ENCODE measurements around the gene ITGB7.
"Not testable (repeated sequence)": the region's sequence is repeated elsewhere in the genome, so short reads cannot be mapped to it uniquely, and the experiment has no call there.

Gene ITGB7

DNA sequence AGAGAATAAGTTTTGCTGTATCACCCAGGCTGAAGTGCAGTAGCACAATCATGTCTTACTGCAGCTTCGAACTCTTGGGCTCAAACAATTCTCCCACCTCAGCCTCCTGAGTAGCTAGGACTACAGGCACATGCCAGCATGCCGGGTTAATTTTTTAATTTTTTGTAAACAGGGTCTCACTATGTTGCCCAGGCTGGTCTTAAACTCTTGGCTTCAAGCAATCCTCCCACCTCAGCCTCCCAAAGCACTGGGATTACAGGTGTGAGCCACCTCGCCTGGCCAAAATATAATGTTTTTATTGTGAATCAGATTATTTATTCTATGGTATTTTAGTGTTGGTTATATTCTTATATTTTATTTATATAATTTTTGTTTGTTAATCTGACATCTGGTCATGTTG, 30.3 kb downstream of the ITGB7 start:
- no peak for FAIRE-seq

DNA sequence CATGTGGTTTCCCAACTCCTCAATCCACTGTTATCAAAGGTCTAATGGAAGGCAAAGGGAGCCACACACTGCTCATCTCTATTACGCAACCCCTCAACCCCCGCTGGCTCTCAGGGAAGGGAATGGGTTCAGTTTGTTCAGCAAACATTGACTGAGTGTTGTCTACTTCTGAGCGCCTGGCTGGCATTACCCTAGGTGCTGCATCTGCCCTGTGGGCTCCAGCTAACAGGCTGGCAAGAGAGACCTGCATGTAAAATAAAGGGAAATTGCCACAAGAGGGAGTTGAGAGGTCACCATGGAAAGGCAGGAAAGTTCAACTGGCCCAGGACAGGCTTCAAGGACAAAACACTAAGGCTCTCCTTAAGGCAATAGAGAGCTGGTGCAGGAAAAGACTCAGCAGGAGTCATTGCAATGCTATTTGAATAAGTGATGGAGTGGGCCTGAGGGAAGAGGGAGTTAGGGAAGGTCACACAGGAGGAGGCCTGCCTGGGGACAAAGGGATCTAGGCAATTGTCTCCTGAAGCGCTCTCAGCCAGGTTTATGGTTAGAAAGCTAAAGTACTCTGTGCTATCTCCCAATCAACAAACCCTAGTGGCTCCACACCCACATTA, 32.1 kb downstream of the ITGB7 start:
- FAIRE-seq: no peak

DNA sequence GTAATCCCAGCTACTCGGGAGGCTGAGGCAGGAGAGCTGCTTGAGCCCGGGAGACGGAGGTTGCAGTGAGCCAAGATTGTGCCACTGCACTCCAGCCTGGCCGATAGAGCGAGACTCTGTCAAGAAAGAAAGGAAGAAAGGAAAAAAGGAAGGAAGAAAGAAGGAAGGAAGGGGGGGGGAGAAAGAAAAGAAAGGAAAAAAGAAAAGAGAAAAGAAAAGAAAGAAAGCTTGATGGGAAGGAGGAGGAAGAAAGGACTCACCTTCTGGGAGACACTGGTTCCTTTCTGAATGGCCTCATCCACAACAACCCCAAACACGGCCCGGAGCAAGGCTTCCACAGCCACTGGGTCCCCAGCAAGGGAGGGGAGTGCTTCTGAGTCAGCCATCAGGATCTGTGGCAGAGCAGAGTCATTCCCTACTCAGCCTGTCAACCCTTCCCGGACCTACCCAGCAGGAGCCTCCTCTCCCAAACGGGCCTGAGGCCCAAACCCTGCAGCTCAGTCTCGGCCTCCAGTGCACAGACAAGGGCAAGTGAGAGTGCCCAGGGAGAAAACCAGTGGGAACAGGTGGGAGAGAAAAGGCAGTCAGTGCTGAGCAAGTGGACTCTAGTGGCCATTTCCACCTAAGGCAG, 33.9 kb downstream of the ITGB7 start:
- no peak for FAIRE-seq

DNA sequence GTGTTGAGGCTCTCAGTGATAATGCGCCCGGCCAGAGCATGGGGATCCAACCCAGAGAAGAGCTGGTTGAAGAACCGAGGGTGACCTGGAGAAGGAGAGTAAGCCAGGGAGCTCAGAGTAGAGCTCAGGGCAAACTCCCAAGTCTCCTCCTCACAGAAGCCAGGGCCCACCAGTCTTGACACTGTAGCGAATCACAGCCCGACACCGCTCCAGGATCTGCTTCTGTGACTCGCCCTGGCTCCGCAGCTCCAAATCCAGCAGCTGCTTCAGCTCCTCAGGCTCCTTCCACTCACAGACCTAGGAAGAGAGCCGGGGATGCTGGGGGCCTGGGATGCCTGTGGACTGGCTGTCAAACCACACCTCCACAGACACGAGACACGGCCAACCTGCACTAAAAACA, 34.7 kb downstream of the ITGB7 start:
- no peak for FAIRE-seq

DNA sequence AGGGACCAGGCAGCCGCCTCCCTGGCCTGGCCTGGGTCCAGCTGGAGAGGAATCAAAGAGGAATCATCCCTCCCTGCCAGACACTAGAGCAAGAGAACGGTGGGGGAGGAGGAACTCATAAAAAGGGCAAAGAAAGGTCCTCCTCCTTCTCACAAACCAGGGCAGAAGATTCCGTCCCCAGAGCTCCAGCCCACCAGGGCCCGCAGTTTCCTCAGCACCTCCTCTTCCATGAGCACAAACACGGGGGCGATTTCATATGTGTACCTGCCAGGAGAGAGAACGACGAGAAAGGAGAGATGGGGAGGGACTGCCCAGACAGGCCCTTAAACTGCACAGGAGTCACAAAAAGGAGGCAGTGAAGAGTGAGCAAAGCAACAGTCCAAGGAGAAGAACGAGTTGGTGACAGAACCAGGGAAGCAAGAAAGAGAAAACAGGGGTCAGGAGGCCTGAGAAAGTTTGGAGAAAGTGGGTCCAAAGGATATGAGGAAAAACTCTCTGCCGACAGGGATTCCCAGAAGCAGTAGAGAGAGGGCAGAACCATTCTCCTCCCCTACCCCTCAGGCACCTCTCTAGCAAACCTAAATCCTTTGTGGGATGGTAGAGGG, 35.2 kb downstream of the ITGB7 start:
- FAIRE-seq: no peak

DNA sequence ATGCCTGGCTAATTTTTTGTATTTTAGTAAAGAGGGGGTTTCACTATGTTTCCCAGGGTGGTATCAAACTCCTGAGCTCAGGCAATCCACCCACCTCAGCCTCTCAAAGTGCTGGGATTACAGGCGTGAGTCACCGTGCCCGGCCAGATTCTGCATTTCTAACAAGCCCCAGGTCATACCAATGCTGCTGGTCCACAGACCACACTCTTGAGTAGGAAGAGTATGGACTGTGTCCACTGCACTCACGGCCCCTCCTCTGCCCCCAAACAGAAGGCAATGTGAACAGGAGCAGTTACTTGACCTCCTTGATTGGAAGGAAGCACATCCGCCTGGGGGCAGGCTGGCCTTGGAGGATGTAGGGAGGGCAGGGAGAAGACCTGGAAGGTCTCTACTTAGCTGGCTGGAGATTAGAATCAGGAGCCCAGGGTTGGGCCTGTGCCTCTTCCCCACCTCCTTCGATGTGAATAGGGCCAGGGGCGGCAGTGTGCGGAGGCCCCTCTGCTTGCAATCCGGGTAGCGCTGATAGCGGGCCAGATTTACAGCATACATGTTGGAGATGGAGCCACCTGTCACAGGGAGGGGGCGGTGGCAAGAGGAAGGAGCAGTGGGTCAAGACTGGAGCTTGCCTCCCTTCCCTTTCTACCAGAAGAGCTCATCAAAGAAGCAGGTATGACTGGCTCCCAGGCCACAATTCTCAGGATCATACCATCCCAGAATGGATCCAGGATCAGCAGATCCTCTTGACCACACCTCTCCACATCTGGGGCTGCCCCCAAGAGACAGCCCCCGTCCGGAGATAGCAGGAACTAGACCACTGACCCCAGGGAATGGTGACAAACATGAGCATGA, 36.0 kb downstream of the ITGB7 start:
- no peak for FAIRE-seq

DNA sequence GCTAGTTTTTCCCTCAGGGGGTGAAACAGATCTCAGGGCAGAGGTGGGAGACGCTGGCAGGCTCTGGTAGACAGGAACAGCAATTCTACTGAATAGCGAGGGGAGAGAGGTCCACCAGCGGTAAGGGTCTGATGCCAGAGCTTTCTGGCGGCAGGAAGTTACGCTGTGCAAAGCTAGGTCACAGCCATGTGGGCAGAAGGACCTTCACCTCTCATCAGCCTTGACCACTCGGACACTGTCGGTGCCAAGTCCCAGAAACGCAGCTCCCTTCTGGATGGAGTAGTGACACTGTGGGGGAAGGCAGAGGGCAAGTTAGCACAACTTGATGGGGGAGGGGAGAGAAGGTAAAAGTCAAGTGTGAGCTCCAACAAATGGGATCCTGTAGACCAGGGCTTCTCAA, 36.8 kb downstream of the ITGB7 start:
- no peak for FAIRE-seq

DNA sequence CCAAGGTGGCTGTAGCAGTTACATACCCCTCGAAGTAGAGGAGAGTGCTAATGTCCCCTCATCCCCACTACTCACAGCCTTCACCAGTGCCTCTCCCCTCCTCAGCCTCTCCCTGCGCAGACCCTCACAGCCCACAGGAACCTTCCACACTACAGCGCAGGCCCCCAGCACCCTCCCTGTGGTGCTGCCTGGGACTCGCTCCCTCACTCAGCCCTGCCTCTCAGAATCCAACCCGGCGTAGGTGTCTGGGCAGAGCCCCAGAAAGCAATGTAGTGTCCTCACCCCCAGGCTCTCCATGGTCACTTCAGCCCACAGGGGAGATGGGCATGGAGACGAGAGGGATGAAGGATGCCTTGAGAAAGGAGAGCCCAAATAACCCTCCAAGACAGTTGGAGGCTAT, 37.4 kb downstream of the ITGB7 start:
- no peak for FAIRE-seq

DNA sequence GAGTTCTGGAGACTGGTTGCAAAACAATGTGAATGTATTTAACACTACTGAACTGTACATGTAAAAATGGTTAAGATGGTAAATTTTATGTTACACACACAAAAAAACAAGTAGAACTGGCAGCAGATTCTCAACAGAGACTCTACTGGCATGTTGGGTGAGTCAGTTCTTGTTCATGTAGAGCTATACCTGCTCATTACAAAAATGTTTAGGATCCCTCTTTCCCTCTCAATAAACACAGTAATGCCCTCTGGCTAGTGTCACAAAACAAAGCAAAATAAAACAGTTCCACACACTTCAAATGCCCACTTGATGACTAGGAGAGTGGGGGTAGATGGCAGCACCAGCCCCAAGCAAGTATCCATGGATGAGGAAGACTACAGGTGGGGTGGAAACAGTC, 40.2 kb downstream of the ITGB7 start:
- FAIRE-seq: no peak

DNA sequence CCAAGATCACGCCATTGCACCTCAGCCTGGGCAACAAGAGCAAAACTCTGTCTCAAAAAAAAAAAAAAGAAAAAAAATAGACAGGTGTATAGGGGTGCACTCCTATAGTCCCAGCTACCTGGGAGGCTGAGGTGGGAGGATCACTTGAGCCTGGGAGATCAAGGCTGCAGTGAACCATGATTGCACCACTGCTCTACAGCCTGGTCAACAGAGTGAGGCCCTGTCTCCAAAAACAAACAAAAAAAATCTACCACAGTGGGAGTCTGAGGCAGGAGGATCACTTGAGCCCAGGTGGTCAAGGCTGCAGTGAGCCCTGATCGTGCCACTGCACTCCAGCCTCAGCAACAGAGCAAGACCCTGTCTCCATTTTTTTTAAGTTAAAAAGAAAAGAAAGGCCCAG, 44.0 kb downstream of the ITGB7 start:
- FAIRE-seq: not testable (repeated sequence)

DNA sequence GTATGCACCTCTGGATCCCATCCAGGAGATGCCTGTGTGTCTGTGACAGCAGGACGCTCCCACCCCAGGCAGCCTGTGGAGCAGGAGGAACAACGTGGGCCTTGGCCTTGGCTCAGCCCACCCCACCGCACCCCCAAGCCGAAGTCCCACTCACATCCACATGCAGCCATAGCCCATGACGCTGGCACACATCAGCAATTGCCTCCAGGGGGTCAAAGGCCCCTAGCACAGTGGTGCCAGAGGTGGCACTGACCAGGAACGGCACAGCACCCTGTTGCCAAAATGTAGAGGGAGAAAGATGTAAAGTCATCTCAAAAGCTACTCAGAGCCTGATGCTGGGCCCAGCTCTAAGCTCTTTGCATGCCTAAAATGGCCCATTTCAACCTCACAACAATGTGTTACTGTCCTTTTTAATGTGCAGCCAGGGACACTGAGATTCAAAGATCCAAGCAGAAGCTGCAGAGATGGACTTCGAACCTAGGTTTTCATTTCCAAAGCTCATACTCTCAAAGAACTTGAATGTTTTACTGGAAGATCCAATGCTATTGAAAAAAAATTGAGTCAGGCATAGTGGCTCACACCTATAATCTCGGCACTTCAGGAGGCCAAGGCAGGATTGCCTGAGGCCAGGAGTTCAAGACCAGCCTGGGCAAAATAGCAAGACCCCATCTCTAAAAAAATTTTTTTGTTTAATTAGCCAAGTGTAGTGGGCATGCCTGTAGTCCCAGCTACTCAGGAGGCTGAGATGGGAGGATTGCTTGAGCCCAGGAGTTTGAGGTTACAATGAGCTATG, 45.7 kb downstream of the ITGB7 start:
- FAIRE-seq: no peak

DNA sequence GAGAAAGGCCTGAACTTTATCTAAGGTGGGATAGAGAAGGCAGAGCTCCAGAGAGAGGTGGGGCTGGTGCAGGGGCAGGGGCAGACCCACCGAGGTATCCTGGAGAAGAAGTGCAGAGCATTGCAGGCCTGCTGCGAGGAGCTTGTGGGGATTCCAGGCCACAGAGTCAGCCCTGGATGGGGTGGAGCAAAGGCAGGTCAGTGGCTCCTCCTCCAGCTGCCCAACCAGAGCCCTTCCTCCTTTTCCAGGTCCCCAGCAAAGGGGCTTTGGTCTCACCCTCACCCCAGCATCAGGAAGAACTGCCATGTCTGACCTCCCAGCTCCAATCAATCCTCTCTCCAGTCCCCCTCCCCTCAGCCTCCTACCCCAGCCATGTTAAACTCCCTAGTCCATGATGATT, 46.4 kb downstream of the ITGB7 start:
- FAIRE-seq: no peak

DNA sequence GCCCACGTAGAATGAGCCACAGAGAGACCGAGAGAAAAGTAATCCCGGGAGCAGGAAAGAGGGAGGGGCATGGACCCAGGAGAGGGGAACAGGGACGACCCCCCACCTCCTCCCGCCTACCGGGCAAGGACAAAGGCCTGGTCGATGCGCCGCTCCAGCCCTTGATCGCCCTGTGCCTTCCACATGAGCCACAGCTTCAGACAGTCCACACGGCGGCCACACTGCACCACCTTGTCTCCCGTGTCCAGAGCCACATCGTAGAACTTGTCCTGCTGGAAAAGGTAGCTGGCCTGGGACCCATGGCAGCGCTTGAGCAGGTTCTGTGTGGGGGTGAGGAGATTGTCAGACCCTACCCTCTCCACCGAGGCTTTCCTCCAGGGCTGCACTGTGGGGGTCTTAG, 47.1 kb downstream of the ITGB7 start:
- no peak for FAIRE-seq

DNA sequence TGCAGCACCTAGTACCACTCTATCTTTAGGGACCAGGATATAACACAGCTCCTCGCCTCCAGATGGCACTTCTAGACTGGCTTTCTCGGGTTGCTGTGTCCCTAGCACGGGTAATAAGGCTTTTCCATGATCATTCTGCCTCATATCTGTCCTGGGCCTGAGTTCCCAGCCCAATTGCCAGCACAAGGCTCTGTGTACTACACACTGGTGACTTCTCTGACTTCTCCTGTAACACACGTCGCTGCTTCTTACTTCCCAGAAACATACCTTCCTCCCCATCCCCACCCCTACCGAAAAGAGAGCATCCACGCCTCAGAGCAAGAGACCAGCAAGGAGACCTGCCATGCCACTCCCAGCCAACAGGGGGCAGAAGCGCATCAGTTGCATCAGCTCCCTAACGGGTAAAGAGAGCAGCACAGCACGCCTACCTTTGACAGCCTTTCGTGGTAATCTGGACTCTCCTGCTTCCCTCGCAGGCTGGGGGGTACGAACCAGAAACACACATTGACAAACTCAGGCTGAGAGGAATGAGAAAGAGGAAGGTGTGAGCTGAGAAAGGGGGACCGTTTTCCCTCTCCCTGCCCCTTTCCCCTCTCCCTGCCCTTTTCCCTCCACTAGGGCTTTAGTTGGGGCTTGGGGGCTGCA, 47.7 kb downstream of the ITGB7 start:
- FAIRE-seq: no peak

DNA sequence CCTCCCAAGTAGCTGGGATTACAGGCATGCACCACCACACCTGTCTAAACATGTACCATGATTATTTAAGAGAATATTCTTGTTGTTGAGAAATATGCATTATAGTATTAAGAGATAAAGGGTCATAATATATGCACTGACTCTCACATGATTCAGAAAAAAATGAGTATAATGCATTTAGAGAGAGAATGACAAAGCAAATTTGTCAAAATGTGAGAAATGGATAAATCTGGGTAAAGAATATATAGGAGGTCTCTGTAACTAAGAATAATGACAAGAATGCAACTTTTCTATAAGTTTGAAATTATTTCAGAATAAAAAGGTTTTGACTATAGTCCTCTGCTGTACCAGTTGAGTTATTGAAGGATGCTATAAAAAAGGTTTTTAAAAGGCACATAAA, 54.7 kb downstream of the ITGB7 start:
- no peak for FAIRE-seq

DNA sequence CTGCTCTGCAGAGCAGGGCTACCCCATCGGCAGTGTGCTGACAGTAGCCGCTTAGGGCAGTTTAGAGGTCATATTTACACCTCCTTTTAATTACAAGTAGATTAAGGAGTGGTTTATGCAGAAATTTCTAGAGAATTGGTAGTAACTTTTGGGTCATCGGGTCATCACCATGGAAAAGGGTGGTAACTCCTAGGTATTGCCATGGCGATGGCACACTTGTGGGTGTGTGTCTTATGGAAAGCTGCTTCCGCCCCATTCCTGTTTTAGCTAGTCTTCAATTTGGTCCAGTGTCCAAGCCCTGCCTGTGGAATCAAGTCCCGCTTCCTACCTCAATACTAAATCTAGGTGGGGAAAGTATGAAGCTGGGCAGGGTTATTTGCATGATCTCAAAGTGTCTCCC, 56.0 kb downstream of the ITGB7 start:
- FAIRE-seq: no peak

DNA sequence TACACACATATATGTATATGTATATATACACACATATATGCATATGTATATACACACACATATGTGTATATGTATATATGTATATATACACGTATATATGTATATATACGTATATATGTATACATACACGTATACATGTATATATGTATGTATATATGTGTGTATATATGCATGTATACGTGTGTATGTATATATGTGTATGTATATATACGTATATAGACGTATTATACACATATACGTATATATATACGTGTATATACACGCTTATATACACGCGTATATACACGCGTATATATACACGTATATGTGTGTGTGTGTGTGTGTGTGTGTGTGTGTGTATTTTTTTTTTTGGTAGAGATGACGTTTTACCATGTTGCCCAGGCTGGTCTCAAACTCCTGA, 59.4 kb downstream of the ITGB7 start:
- FAIRE-seq: peak; percentile 37

DNA sequence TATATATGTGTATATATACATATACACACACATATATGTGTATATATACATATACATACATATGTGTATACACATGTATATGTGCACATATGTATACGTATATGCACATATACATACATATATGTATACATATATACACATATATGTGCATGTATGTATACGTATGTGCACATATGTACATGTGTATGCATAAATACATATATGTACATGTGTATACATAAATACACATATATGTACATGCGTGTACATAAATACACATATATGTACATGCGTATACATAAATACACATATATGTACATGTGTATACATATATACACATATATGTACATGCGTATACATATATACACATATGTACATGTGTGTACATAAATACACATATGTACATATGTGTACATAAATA, 59.9 kb downstream of the ITGB7 start:
- FAIRE-seq: no peak

DNA sequence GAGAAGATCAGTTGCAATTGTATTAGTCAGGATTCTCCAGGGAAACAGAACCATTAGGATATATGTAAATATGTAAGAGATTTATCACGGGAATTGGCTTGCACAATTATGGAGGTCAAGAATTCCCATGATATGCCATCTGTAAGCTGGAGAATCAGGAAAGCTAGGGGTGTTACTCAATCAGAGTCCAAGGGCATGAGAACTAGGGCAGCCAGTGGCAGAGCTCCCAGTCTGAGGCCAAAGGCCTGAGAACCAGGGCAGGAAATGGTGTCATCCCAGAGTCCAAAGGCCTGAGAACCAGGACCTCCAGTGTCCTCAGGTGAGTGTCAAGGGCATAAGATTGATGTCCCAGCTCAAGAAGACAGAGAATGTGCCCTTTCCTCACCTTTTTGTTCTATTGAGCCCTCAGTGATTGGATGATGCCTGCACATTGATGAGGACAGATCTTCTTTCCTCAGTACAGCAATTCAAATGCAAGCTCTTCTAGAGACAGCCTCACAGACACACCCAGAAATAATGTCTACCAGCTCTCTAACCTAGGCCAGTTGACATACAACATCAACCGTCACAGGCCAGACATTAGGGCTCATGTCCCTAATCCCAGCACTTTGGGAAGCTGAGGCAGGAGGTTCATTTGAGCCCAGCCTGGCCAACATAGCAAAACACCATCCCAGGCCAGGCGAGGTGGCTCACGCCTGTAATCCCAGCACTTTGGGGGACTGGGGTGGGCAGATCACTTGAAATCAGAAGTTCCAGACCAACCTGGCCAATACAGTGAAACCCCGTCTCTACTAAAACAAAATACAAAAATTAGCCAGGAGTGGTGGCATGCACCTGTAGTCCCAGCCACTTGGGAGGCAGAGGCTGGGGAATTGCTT, 61.4 kb downstream of the ITGB7 start:
- no peak for FAIRE-seq

DNA sequence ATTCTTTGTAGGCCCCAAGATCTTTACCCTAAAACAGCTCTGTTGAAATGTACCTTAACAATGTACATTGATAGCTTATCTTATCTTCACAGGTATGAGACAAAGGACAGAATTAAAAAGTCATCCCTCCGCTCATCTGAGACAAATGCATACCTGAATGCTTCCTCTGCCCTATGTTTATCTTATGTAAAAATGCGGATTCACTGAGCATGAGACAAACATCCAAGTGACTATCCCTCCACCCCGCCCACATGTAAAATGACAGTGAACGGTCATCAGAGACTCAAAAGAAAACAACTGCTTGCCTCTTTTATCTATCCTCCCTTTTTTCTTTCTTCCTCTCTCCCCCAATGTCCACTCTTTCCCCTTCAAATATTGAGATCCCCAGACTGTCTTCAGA, 63.7 kb downstream of the ITGB7 start:
- FAIRE-seq: no peak
